RWPE1 (cell line): Measurements from ENCODE around the gene C16orf74.

ENCODE experiments used
- CTCF ChIA-PET: fragments of 350-600 bp; sonication (Branson Sonifier 250); formaldehyde crosslinking; extraction: SDS; loops from one replicate; lab custom pipeline; 2021; lab: Yijun Ruan, JAX
- POLR2A ChIA-PET: fragments of 400-600 bp; formaldehyde crosslinking; extraction: SDS; loops from one replicate; lab custom pipeline; 2020; ENCODE audit warnings: antibody characterized with exemption; ENCODE audit not compliant: low non-redundant PET; lab: Yijun Ruan, JAX
- DNase-seq: peaks from one replicate; pipeline ENCODE4 v3.0.0; 2012; ENCODE audit warnings: low spot score
- H3K27ac ChIP-seq: fragments of 450-650 bp; 2 replicates; pipeline ENCODE4 v1.5.1; 2017
- TF ChIP-seq, protein P1 (sequence below): fragments of 450-650 bp; conservative IDR thresholded peaks from 2 replicates; pipeline ENCODE4 v1.5.1; 2017; ENCODE audit warnings: low read depth, mild to moderate bottlenecking

C16orf74 gene

DNA sequence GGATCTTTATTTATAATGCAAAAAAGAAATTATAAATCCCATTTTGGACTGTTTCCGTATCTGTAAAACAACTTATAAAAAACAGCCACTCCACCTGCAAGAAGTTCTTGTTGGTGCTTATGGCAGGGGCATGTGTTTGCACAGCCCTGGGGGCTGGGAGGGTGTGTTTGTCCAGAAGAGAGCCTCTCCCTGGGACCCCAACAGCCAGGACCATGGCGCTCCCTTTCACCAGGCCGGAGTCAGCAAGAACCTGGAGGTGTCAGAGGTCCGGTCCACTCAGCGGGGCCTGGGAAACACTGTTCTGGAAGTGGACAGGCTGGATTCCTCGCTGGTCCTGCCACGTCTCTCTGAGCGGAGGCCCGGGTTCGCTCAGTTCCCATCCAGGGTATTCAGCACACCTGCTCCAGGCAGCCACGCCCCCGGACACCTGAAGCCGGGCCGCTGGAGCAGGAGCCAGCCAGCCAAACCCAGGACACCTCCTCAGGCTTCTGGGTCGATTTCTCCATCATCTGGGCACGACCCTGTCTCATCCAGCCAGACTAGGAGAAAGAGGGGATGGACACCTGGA lies 43.3 kb downstream of the C16orf74 start:
- TF ChIP-seq, protein P1, sequence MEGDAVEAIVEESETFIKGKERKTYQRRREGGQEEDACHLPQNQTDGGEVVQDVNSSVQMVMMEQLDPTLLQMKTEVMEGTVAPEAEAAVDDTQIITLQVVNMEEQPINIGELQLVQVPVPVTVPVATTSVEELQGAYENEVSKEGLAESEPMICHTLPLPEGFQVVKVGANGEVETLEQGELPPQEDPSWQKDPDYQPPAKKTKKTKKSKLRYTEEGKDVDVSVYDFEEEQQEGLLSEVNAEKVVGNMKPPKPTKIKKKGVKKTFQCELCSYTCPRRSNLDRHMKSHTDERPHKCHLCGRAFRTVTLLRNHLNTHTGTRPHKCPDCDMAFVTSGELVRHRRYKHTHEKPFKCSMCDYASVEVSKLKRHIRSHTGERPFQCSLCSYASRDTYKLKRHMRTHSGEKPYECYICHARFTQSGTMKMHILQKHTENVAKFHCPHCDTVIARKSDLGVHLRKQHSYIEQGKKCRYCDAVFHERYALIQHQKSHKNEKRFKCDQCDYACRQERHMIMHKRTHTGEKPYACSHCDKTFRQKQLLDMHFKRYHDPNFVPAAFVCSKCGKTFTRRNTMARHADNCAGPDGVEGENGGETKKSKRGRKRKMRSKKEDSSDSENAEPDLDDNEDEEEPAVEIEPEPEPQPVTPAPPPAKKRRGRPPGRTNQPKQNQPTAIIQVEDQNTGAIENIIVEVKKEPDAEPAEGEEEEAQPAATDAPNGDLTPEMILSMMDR: no peak
- ChIA-PET CTCF (no interaction called here), POLR2A (no interaction called here)
- H3K27ac ChIP-seq: peak overlapping the region; percentile 37
- no peak for DNase-seq

- ChIA-PET POLR2A (no interaction called here), CTCF (no interaction called here)
- no peak for DNase-seq
- TF ChIP-seq, protein P1: no peak
- peak overlapping the region; percentile 37; the same call in 1 of the 2 replicates for H3K27ac ChIP-seq
These were observed 44.4 kb downstream of the C16orf74 start for GRCh38 chr16:85706449-85707034.

GRCh38 chr16:85704900-85705846 lies 45.7 kb downstream of the C16orf74 start:
- ChIA-PET POLR2A (no interaction called here), CTCF (interaction anchor here (0.6 kb wide), 1 partner anchor 21 kb away, joined by 3 read pairs; no protein-coding TSS in a partner anchor)
- H3K27ac ChIP-seq: peak overlapping the region; percentile 35
- no peak for DNase-seq
- TF ChIP-seq, protein P1: no peak

GRCh38 chr16:85704011-85704410 lies 46.9 kb downstream of the C16orf74 start:
- DNase-seq: no peak
- H3K27ac ChIP-seq: peak overlapping the region; percentile 35; the same call in 1 of the 2 replicates
- ChIA-PET POLR2A (no interaction called here), CTCF (interaction anchor here (0.6 kb wide), 2 partner anchors 450 to 813 kb away, joined by 3 to 5 read pairs; no protein-coding TSS in a partner anchor)
- TF ChIP-seq, protein P1: no peak

GRCh38 chr16:85699628-85700027 lies 51.3 kb downstream of the C16orf74 start:
- DNase-seq: peak; percentile 44
- TF ChIP-seq, protein P1: no peak
- POLR2A ChIA-PET: no interaction called here
- peak overlapping the region; percentile 49 for H3K27ac ChIP-seq
- CTCF ChIA-PET: interaction anchor here (0.6 to 1.2 kb wide), 2 partner anchors 23 to 1392 kb away, joined by 3 read pairs; no protein-coding TSS in a partner anchor
